ENCODE measurements around the gene PFDN2.

DNA sequence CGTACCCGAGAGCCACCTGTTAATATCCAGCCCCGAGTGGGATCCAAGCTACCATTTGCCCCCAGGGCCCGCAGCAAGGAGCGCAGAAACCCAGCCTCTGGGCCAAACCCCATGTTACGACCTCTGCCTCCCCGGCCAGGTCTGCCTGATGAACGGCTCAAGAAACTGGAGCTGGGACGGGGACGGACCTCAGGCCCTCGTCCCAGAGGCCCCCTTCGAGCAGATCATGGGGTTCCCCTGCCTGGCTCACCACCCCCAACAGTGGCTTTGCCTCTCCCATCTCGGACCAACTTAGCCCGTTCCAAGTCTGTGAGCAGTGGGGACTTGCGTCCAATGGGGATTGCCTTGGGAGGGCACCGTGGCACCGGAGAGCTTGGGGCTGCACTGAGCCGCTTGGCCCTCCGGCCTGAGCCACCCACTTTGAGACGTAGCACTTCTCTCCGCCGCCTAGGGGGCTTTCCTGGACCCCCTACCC, 42.9 kb upstream of the PFDN2 start:
- TF ChIP-seq, protein P1, sequence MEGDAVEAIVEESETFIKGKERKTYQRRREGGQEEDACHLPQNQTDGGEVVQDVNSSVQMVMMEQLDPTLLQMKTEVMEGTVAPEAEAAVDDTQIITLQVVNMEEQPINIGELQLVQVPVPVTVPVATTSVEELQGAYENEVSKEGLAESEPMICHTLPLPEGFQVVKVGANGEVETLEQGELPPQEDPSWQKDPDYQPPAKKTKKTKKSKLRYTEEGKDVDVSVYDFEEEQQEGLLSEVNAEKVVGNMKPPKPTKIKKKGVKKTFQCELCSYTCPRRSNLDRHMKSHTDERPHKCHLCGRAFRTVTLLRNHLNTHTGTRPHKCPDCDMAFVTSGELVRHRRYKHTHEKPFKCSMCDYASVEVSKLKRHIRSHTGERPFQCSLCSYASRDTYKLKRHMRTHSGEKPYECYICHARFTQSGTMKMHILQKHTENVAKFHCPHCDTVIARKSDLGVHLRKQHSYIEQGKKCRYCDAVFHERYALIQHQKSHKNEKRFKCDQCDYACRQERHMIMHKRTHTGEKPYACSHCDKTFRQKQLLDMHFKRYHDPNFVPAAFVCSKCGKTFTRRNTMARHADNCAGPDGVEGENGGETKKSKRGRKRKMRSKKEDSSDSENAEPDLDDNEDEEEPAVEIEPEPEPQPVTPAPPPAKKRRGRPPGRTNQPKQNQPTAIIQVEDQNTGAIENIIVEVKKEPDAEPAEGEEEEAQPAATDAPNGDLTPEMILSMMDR (IDR thresholded peaks at IDR 0.05; ENCODE audit: low read depth, low read length): no peak
- no peak for TF ChIP-seq EZH2phosphoT487 (IDR thresholded peaks at IDR 0.05; ENCODE audit: low read depth)
